K562 (cell line): Measurements from ENCODE around the gene SEMA3A. TPM values are rescaled to one million over a fixed set of nuclear protein-coding genes. Genes with fewer than 3 reads are reported as not detected.

ENCODE experiments used
- ATAC-seq: fragments of 200-7000 bp; cut with Tn5 transposase; 3 replicates; pipeline ENCODE4 v1.9.1; 2020; ENCODE audit warnings: moderate library complexity
- BruUV-seq: library from RNA; stranded (reverse); fragments of 400-500 nt; replicated peaks from 2 replicates; lab custom pipeline; 2021; lab: Mats Ljungman, UMichigan
- CTCF ChIA-PET: fragments of 300-600 bp; formaldehyde crosslinking; extraction: SDS; loops from one replicate; lab custom pipeline; 2021; ENCODE audit warnings: low intra/inter-chr PET ratio; lab: Yijun Ruan, JAX
- POLR2A ChIA-PET: fragments of 300-600, 350-650 bp; sonication (Branson Sonifier 250); formaldehyde crosslinking; extraction: SDS; loops from one replicate; lab custom pipeline; 2021; ENCODE audit warnings: antibody characterized with exemption, inconsistent platforms; lab: Yijun Ruan, JAX
- DNase-seq, 4 experiments: peaks; one replicate each; pipeline versions ENCODE4 v3.0.0 to v3.0.0-alpha.2; 2011 to 2018; ENCODE audit warnings: low spot score in 3 of 4, mixed read lengths in 3 of 4; ENCODE audit errors: extremely low read depth in 1 of 4
- FAIRE-seq: peaks from 2 replicates; lab custom pipeline; 2011; peaks lifted over from hg19 to GRCh38; lab: Jason Lieb, UNC
- H2AFZ ChIP-seq: 2 replicates; pipeline ENCODE4 v1.6.0; 2011; ENCODE audit warnings: low read depth, low read length, control low read depth, inconsistent platforms
- H3K27ac ChIP-seq: fragments of 200-600 bp; 3 replicates; pipeline ENCODE4 v1.8.0; 2011; ENCODE audit warnings: low read depth, mild to moderate bottlenecking, control low read depth, inconsistent platforms, low read length, moderate library complexity, mixed read lengths; ENCODE audit errors: extremely low read depth
- H3K27me3 ChIP-seq, 2 experiments: fragments of 300-600 bp in 1 of 2; 2 replicates in 1 of 2; 3 replicates in 1 of 2; pipeline versions ENCODE4 v1.6.0 to v1.8.0; 2011; ENCODE audit warnings: inconsistent platforms in 2 of 2, low read length in 2 of 2, mild to moderate bottlenecking in 1 of 2, mixed read lengths in 1 of 2, moderate library complexity in 1 of 2; ENCODE audit not compliant: control insufficient read depth in 2 of 2, insufficient read depth in 2 of 2
- H3K36me3 ChIP-seq: fragments of 300-600 bp; 3 replicates; pipeline ENCODE4 v1.8.0; 2011; ENCODE audit warnings: mild to moderate bottlenecking, low read length, inconsistent platforms; ENCODE audit not compliant: control insufficient read depth, insufficient read depth
- H3K4me1 ChIP-seq, 2 experiments: fragments of 200-600 bp in 1 of 2; replicated peaks in 1 of 2; 2 replicates in 1 of 2; 3 replicates in 1 of 2; pipeline versions ENCODE4 v1.5.1 to v1.8.0; 2011; ENCODE audit warnings: inconsistent platforms in 2 of 2, low read length in 2 of 2, mild to moderate bottlenecking in 1 of 2, mixed read lengths in 1 of 2, moderate library complexity in 1 of 2; ENCODE audit not compliant: control insufficient read depth in 2 of 2, insufficient read depth in 2 of 2
- H3K4me2 ChIP-seq: 2 replicates; pipeline ENCODE4 v1.6.1; 2011; ENCODE audit warnings: low read length, control low read depth, inconsistent platforms, mixed read lengths; ENCODE audit not compliant: insufficient read depth
- H3K4me3 ChIP-seq: fragments of 200-600 bp; sonication (generic), shearing (Covaris generic); 2 replicates; pipeline ENCODE4 v1.5.1; 2016; ENCODE audit warnings: control low read depth, inconsistent platforms
- H3K79me2 ChIP-seq: fragments of 200-600 bp; 3 replicates; pipeline ENCODE4 v1.8.0; 2011; ENCODE audit warnings: low read length, inconsistent platforms; ENCODE audit not compliant: control insufficient read depth, insufficient read depth
- H3K9ac ChIP-seq, 2 experiments: 2 replicates each; pipeline versions ENCODE4 v1.6.0 to v1.6.1; 2011; ENCODE audit warnings: low read depth in 2 of 2, low read length in 2 of 2, control low read depth in 1 of 2, inconsistent platforms in 1 of 2, mild to moderate bottlenecking in 1 of 2, mixed read lengths in 1 of 2; ENCODE audit not compliant: insufficient read depth in 1 of 2
- H3K9me1 ChIP-seq: one replicate; pipeline ENCODE4 v1.6.0; 2011; ENCODE audit warnings: inconsistent platforms, mild to moderate bottlenecking, low read length, moderate library complexity; ENCODE audit not compliant: control insufficient read depth, insufficient read depth
- H3K9me3 ChIP-seq: replicated peaks from 2 replicates; pipeline ENCODE4 v1.5.1; 2011; ENCODE audit warnings: low read depth, low read length, inconsistent platforms; ENCODE audit not compliant: control insufficient read depth, insufficient read depth
- H4K20me1 ChIP-seq: replicated peaks from 2 replicates; pipeline ENCODE4 v1.6.1; 2011; ENCODE audit warnings: low read length, inconsistent platforms, mixed read lengths; ENCODE audit not compliant: control insufficient read depth, insufficient read depth
- CREB3L1 ChIP-seq: fragments of 450-650 bp; IDR thresholded peaks from 2 replicates; pipeline ENCODE4 v1.6.1; 2014; ENCODE audit warnings: low read depth, mild to moderate bottlenecking, moderate library complexity, borderline replicate concordance
- DIDO1 ChIP-seq: fragments of 450-650 bp; IDR thresholded peaks from 2 replicates; pipeline ENCODE4 v1.6.1; 2016; ENCODE audit warnings: low read depth, missing biosample characterization, missing genetic modification characterization
- KAT8 ChIP-seq: fragments of 450-650 bp; IDR thresholded peaks from 2 replicates; pipeline ENCODE4 v1.6.1; 2016; ENCODE audit warnings: low read depth, mild to moderate bottlenecking
- POLR3A ChIP-seq: IDR thresholded peaks from 2 replicates; pipeline ENCODE4 v1.6.1; 2011; ENCODE audit warnings: borderline replicate concordance, mild to moderate bottlenecking, moderate library complexity; ENCODE audit not compliant: insufficient read length, insufficient read depth; ENCODE audit errors: extremely low read depth
- RBM34 ChIP-seq: fragments of 200-400 bp; formaldehyde crosslinking; IDR thresholded peaks from 2 replicates; pipeline ENCODE4 v1.6.1; 2018; ENCODE audit warnings: low read length, borderline replicate concordance; ENCODE audit not compliant: insufficient read depth
- STAT5A ChIP-seq: IDR thresholded peaks from 2 replicates; pipeline ENCODE4 v1.6.1; 2012; ENCODE audit warnings: low read length, inconsistent platforms, borderline replicate concordance
- THAP12 ChIP-seq: fragments of 250-450 bp; sonication (Bioruptor Pico); IDR thresholded peaks from 2 replicates; pipeline ENCODE4 v1.9.0; 2021; ENCODE audit warnings: mild to moderate bottlenecking, inconsistent platforms
- WGBS: fragments of 100-300 bp; shearing (Covaris generic); methylation state at CpG from one replicate; pipeline ENCODE4 v1.1.6; 2016; ENCODE audit warnings: low coverage, mixed read lengths; ENCODE audit not compliant: insufficient coverage; ENCODE audit errors: missing lambda C conversion rate; 5-methylcytosine and 5-hydroxymethylcytosine counted together
- in situ Hi-C: fragments of 300-500 bp; cut with MboI; formaldehyde crosslinking; loops from 4 replicates; pipeline ENCODE4 v1.15.0; 2018; ENCODE audit warnings: inconsistent platforms, mixed read lengths
- intact Hi-C: fragments of 100-400 bp; cut with micrococcal nuclease; formaldehyde crosslinking; loops from 2 replicates; pipeline ENCODE4 v1.14.2; 2022
- polyA plus RNA-seq, 8 experiments: library from polyadenylated mRNA; depleted of rRNA in 4 of 8; stranded (reverse) in 5 of 8; unstranded in 3 of 8; fragments of >200 nt; fragmentation: Nextera tagmentation in 2 of 8; fragmentation: Illumina TruSeq in 1 of 8; extraction: Ambion mirVana in 2 of 8; extraction: Trizol in 1 of 8; gene quantifications; 2 replicates each; pipeline versions ENCODE4 v1.2.1 to v1.2.3, GENCODE V29; 2011 to 2014; ENCODE audit warnings: inconsistent platforms in 1 of 8, missing spikeins in 1 of 8
- total RNA-seq, 7 experiments: library from RNA; depleted of rRNA in 6 of 7; stranded (reverse); fragments of >200 nt in 6 of 7; fragmentation: Illumina TruSeq in 2 of 7; extraction: Trizol in 2 of 7; gene quantifications; 2 replicates each; pipeline versions ENCODE4 v1.2.1 to v1.2.3, GENCODE V29; 2011 to 2021; ENCODE audit warnings: low replicate concordance in 1 of 7

The SEMA3A gene
- total and polyA plus RNA-seq, 9 of the 15 experiments (the other 6 are each of a cell fraction or from before 2014, with no cell fraction given) = 0.36 to 3.0 (median 1.1) TPM

GRCh38 chr7:84108119-84108518 is 86.5 kb downstream of the SEMA3A start:
- Histone ChIP-seq H3K9me3 (no peaks in the 10 kb centered on the region), H3K36me3 (no peaks in the 10 kb centered on the region), H3K4me3 (no peak overlapping the region), H3K27ac (no peak overlapping the region), H3K27me3 (no peaks in the 10 kb centered on the region), H3K79me2 (no peaks in the 10 kb centered on the region), H2AFZ (no peak overlapping the region), H3K4me2 (no peak overlapping the region), H3K9ac (no peak overlapping the region), H3K9me1 (no peaks in the 10 kb centered on the region), H4K20me1 (no peaks in the 10 kb centered on the region), H3K4me1 (no peaks in the 10 kb centered on the region)
- CTCF ChIA-PET = no interaction called here
- DNase-seq (no peak), ATAC-seq (no peak), FAIRE-seq (no peak)
- TF ChIP-seq DIDO1 (tag) (no peak), KAT8 (no peak), CREB3L1 (no peak), THAP12 (CRISPR knock-in tag) (no peak), POLR3A (no peak), RBM34 (no peak), STAT5A (no peak)
- 4% methylated on average over 1 of the region's 1 CpG for WGBS
- POLR2A ChIA-PET = no interaction called here
- intact Hi-C loops (no loop called here), in situ Hi-C loops (no loop called here)
- no TSS peak for BruUV-seq
